OCI-LY3 (cell line): ENCODE data around the gene MLXIP.
A peak's percentile ranks its signal among the peaks of the same experiment; 100 is the strongest.

Source experiments
- H2AFZ ChIP-seq: fragments of 200-600, 300-600 bp; shearing (Covaris generic); 2 replicates; pipeline ENCODE4 v1.6.0; 2014; ENCODE audit warnings: antibody characterized with exemption, low read depth, low read length
- H3K27ac ChIP-seq: fragments of 200-600, 300-600 bp; sonication (generic); 2 replicates; pipeline ENCODE4 v1.5.1; 2014; ENCODE audit warnings: mild to moderate bottlenecking, low read length, moderate library complexity, mixed read lengths
- H3K27me3 ChIP-seq: fragments of 200-600, 300-600 bp; sonication (generic); 2 replicates; pipeline ENCODE4 v1.6.1; 2014; ENCODE audit warnings: low read depth, low read length, mixed read lengths
- H3K36me3 ChIP-seq: fragments of 200-600, 300-600 bp; sonication (generic); replicated peaks from 2 replicates; pipeline ENCODE3; 2014; ENCODE audit warnings: low read depth, low read length, mixed read lengths
- H3K4me1 ChIP-seq: fragments of 300-600, 200-600 bp; sonication (generic); 2 replicates; pipeline ENCODE4 v1.6.1; 2014; ENCODE audit warnings: low read length, mixed read lengths
- H3K4me2 ChIP-seq: fragments of 200-600, 300-600 bp; sonication (generic); 2 replicates; pipeline ENCODE4 v1.6.1; 2014; ENCODE audit warnings: low read length, mixed read lengths
- H3K4me3 ChIP-seq: fragments of 300-600, 200-600 bp; sonication (generic); 2 replicates; pipeline ENCODE4 v1.5.1; 2014; ENCODE audit warnings: antibody characterized with exemption, mild to moderate bottlenecking, low read length, moderate library complexity
- H3K79me2 ChIP-seq: fragments of 300-600, 200-600 bp; shearing (Covaris generic); 2 replicates; pipeline ENCODE4 v1.6.1; 2014; ENCODE audit warnings: mild to moderate bottlenecking, low read length, mixed read lengths
- H3K9ac ChIP-seq: fragments of 300-600, 200-600 bp; shearing (Covaris generic); 2 replicates; pipeline ENCODE4 v1.6.0; 2014; ENCODE audit warnings: mild to moderate bottlenecking, low read length, moderate library complexity
- H3K9me3 ChIP-seq: fragments of 200-600, 300-600 bp; shearing (Covaris generic); 2 replicates; pipeline ENCODE4 v1.6.1; 2014; ENCODE audit warnings: low read length, mixed read lengths; ENCODE audit not compliant: insufficient read depth
- H4K20me1 ChIP-seq: fragments of 200-600, 300-600 bp; sonication (generic); 2 replicates; pipeline ENCODE4 v1.6.1; 2016; ENCODE audit warnings: low read length, mixed read lengths; ENCODE audit not compliant: insufficient read depth
- EZH2phosphoT487 ChIP-seq: fragments of 200-600 bp; shearing (Covaris generic); IDR thresholded peaks from 2 replicates; pipeline ENCODE4 v1.6.1; 2018; ENCODE audit warnings: antibody characterized with exemption, mixed run types, low read depth
- TF ChIP-seq, protein P1 (sequence below): fragments of 200-600, 300-600 bp; sonication (generic); IDR thresholded peaks from 2 replicates; pipeline ENCODE4 v1.5.1; 2014; ENCODE audit warnings: antibody characterized with exemption, low read length, low read depth

The MLXIP gene

DNA sequence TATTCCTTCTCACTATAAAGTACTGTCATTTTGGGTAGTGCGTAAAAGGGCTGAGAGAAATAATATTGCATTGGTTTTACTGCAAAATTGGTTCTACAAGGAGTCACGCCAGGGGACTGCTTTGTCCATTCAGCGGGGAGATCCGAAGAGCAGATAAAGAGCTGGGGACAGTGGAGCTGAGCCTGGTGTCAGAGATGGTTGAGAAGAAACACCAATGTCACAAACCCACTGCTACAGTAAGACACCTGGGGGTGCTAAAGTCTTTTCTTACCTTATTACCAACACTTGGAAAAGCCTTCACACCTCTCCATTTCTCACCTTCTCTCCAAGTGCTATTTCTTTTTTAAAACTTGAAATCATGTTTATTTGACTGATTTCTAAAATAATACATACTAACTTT is 81.3 kb downstream of the MLXIP start:
- no peaks in the 10 kb centered on the region for H3K9me3 ChIP-seq
- H3K4me2 ChIP-seq, result no peak overlapping the region
- H3K4me3 ChIP-seq, result no peak overlapping the region
- H3K4me1 ChIP-seq, result no peaks in the 10 kb centered on the region
- H3K9ac ChIP-seq, result no peak overlapping the region
- peaks cover 14% of the 10 kb centered on the region for H3K27me3 ChIP-seq
- H3K36me3 ChIP-seq, result no peaks in the 10 kb centered on the region
- no peak overlapping the region for H3K27ac ChIP-seq
- H2AFZ ChIP-seq, result no peak overlapping the region
- TF ChIP-seq, protein P1, sequence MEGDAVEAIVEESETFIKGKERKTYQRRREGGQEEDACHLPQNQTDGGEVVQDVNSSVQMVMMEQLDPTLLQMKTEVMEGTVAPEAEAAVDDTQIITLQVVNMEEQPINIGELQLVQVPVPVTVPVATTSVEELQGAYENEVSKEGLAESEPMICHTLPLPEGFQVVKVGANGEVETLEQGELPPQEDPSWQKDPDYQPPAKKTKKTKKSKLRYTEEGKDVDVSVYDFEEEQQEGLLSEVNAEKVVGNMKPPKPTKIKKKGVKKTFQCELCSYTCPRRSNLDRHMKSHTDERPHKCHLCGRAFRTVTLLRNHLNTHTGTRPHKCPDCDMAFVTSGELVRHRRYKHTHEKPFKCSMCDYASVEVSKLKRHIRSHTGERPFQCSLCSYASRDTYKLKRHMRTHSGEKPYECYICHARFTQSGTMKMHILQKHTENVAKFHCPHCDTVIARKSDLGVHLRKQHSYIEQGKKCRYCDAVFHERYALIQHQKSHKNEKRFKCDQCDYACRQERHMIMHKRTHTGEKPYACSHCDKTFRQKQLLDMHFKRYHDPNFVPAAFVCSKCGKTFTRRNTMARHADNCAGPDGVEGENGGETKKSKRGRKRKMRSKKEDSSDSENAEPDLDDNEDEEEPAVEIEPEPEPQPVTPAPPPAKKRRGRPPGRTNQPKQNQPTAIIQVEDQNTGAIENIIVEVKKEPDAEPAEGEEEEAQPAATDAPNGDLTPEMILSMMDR, result peak; percentile 42
- no peak for TF ChIP-seq EZH2phosphoT487
- no peaks in the 10 kb centered on the region for H4K20me1 ChIP-seq
- H3K79me2 ChIP-seq, result no peaks in the 10 kb centered on the region

DNA sequence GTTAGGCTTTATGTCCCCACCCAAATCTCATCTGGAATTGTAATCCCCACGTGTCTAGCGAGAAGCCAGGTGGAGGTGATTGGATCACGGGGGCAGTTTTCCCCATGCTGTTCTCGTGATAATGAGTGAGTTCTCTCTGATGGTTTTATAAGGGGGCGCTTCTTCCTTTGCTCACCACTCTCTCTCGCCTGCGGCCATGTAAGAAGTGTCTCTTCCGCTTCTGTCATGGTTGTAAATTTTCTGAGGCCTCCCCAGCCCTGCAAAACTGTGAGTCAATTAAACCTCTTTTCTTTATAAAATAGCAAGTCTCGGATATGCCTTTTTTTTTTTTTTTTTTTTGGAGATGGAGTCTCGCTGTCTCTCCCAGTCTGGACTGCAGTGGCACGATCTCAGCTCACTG is 82.2 kb downstream of the MLXIP start:
- Histone ChIP-seq H3K4me2 (no peak overlapping the region), H3K36me3 (no peaks in the 10 kb centered on the region), H2AFZ (no peak overlapping the region), H3K79me2 (no peaks in the 10 kb centered on the region), H4K20me1 (no peaks in the 10 kb centered on the region), H3K27me3 (peaks cover 21% of the 10 kb centered on the region), H3K4me3 (no peak overlapping the region), H3K9ac (no peak overlapping the region), H3K27ac (no peak overlapping the region), H3K4me1 (peaks cover 4% of the 10 kb centered on the region), H3K9me3 (no peaks in the 10 kb centered on the region)
- no peak for TF ChIP-seq EZH2phosphoT487

DNA sequence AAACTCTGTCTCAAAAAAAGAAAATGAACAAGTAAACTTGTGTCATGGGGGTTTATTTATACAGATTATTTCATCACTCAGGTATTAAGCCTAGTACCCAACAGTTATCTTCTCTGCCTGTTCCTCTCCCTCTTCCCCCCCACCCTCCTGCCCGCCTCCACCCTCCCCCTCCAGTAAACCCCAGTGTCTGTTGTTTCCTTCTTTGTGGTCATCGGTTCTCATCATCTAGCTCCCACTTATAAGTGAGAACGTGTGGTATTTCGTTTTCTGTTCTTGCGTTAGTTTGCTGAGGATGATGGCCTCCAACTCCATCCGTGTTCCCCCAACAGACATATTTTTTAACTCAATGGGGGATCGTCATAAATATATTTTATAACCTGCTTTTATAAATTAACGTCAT is 83.1 kb downstream of the MLXIP start:
- no peak overlapping the region for H3K27ac ChIP-seq
- no peak overlapping the region for H3K4me2 ChIP-seq
- TF ChIP-seq, protein P1, result no peak
- TF ChIP-seq EZH2phosphoT487, result no peak
- H3K79me2 ChIP-seq, result no peaks in the 10 kb centered on the region
- H3K4me1 ChIP-seq, result peaks cover 13% of the 10 kb centered on the region
- H3K36me3 ChIP-seq, result no peaks in the 10 kb centered on the region
- no peaks in the 10 kb centered on the region for H3K9me3 ChIP-seq
- H4K20me1 ChIP-seq, result no peaks in the 10 kb centered on the region
- no peak overlapping the region for H2AFZ ChIP-seq
- H3K27me3 ChIP-seq, result peaks cover 21% of the 10 kb centered on the region
- H3K9ac ChIP-seq, result no peak overlapping the region
- no peak overlapping the region for H3K4me3 ChIP-seq

DNA sequence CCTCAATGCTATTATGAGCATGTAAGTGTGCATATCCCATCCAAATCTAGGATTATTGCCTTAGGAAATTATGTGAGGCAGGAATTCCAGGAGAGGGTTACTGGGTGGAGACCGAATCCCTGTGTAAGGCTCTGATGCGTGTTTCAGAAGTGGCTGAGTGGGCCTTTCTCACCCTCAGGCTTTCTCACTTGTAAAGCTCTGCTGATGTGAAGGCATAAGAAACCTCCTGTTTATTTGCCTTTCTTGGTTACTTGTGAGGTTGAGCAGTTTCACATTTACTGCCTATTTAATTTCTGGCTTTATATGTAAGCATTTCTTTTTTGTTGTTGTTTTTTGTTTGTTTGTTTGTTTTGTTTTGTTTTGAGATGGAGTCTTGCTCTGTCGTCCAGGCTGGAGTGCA is 84.4 kb downstream of the MLXIP start:
- Histone ChIP-seq H3K27ac (no peak overlapping the region), H3K4me1 (peaks cover 22% of the 10 kb centered on the region), H3K9ac (no peak overlapping the region), H3K36me3 (no peaks in the 10 kb centered on the region), H3K9me3 (no peaks in the 10 kb centered on the region), H3K4me3 (no peak overlapping the region), H2AFZ (no peak overlapping the region), H4K20me1 (no peaks in the 10 kb centered on the region), H3K79me2 (no peaks in the 10 kb centered on the region), H3K27me3 (peaks cover 27% of the 10 kb centered on the region), H3K4me2 (no peak overlapping the region)
- TF ChIP-seq, protein P1, result no peak
- no peak for TF ChIP-seq EZH2phosphoT487
